Left ventricle myocardium inferior (tissue), 1 donor: ENCODE results near the gene PRMT3. TPM values are rescaled to one million over a fixed set of nuclear protein-coding genes. Genes with fewer than 3 reads are reported as not detected.

Experiments
- DNase-seq: peaks from one replicate; pipeline ENCODE4 v3.0.0-alpha.2; 2020
- H3K27ac ChIP-seq: fragments of 200-600 bp; replicated peaks from 2 replicates; pipeline ENCODE4 v1.8.0; 2021
- H3K27me3 ChIP-seq: fragments of 200-600 bp; 2 replicates; pipeline ENCODE4 v1.8.0; 2021; ENCODE audit warnings: low read depth
- H3K36me3 ChIP-seq: fragments of 200-600 bp; 2 replicates; pipeline ENCODE4 v1.8.0; 2021
- H3K4me1 ChIP-seq: fragments of 200-600 bp; 2 replicates; pipeline ENCODE4 v1.8.0; 2021
- H3K4me3 ChIP-seq: fragments of 200-600 bp; 2 replicates; pipeline ENCODE4 v1.8.0; 2021; ENCODE audit warnings: mild to moderate bottlenecking, moderate library complexity
- H3K9me3 ChIP-seq: fragments of 200-600 bp; replicated peaks from 2 replicates; pipeline ENCODE4 v1.8.0; 2021
- intact Hi-C: fragments of 100-400 bp; cut with micrococcal nuclease; formaldehyde crosslinking; loops from one replicate; pipeline ENCODE4 v1.11.0; 2022
- total RNA-seq: library from RNA; stranded (reverse); fragmentation: NEBNext Ultra II Directional; extraction: Animal tissue kit (Norgen Biotek cat#: 25700); gene quantifications from one replicate; pipeline ENCODE4 v1.2.1, GENCODE V29; 2021
- TF ChIP-seq, protein P1 (sequence below): fragments of 200-600 bp; IDR thresholded peaks from 2 replicates; pipeline ENCODE4 v1.8.0; 2021; ENCODE audit warnings: antibody characterized with exemption, mild to moderate bottlenecking, borderline replicate concordance
- donor health status: DM: no; HTN: yes; CAD: no; lungs with severe emphysema.

The PRMT3 gene
- total RNA-seq, 1 donor from 2014 or later: 11.4 TPM

DNA sequence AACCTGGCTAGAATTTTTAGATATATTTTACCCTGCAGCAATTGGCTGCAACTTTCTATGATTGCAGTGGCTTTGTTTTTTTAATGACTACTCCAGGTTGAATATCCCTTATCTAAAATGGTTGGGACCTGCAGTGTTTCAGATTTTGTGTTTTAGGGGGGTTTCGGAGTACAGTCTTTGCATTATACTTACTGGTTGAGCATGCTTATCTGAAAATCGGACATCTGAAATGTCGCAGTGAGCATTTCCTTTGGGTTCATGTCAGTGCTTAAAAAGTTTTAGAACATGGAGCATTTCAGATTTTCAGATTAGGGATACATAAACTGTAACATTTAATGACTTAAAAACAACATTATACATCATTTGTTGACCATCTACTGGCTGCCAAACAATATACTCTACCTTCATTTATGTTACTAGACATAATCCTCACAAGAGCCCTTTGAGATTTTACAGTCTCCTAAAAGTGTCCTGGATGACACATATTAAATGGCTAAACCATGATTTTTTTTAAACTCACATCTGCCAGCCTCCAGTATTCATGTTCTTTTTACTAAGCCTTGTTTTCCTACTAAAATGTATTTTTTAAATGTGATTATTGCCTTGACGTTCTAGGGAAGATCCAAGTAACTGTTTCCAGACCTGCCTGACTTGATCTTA is 66.3 kb downstream of the PRMT3 start:
- Histone ChIP-seq H3K4me1 (no peaks in the 10 kb centered on the region), H3K36me3 (peaks cover 11% of the 10 kb centered on the region), H3K27ac (no peak overlapping the region), H3K27me3 (no peaks in the 10 kb centered on the region), H3K9me3 (no peaks in the 10 kb centered on the region), H3K4me3 (no peak overlapping the region)
- no peak for DNase-seq
- TF ChIP-seq, protein P1, sequence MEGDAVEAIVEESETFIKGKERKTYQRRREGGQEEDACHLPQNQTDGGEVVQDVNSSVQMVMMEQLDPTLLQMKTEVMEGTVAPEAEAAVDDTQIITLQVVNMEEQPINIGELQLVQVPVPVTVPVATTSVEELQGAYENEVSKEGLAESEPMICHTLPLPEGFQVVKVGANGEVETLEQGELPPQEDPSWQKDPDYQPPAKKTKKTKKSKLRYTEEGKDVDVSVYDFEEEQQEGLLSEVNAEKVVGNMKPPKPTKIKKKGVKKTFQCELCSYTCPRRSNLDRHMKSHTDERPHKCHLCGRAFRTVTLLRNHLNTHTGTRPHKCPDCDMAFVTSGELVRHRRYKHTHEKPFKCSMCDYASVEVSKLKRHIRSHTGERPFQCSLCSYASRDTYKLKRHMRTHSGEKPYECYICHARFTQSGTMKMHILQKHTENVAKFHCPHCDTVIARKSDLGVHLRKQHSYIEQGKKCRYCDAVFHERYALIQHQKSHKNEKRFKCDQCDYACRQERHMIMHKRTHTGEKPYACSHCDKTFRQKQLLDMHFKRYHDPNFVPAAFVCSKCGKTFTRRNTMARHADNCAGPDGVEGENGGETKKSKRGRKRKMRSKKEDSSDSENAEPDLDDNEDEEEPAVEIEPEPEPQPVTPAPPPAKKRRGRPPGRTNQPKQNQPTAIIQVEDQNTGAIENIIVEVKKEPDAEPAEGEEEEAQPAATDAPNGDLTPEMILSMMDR: no peak
- intact Hi-C loops: no loop called here

DNA sequence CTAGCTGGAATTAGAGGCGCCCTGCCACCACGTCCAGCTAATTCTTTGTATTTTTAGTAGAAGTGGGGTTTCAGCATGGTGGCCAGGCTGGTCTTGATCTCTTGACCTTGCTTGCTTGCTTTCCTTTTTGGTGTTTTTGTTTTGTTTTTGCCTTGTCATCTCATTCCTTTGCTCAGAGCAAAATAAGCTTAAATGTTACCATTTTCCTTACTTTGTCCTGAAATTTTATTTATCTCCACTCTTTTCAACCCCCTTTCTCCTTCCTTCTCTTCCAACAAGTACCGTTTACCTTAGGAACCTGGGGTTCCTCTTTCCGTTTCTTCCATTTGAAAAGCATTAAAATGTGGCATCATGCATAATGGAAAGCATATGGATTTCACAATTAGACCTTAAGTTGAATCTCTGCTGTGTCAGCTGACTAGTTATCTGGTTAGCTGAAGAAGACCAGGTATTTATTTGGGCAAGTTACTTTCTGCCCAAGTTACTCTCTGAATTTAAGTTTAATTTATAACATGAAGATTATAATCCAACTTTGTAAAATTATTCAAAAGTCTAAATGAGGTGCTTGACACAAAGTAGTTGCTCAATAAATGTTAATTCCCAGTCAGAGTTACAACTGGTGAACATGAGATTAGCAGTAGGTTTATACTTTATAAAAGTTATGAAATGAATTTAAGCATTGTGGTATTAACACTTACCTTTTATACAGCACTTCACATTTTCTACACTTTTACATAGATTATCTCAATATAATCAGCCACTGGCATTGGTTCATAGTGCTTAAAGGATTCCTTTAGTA is 69.7 kb downstream of the PRMT3 start:
- Histone ChIP-seq H3K9me3 (no peaks in the 10 kb centered on the region), H3K27ac (no peak overlapping the region), H3K4me1 (peaks cover 5% of the 10 kb centered on the region), H3K4me3 (no peak overlapping the region), H3K27me3 (no peaks in the 10 kb centered on the region), H3K36me3 (peaks cover 8% of the 10 kb centered on the region)
- TF ChIP-seq, protein P1: no peak
- intact Hi-C loops: no loop called here
- no peak for DNase-seq

DNA sequence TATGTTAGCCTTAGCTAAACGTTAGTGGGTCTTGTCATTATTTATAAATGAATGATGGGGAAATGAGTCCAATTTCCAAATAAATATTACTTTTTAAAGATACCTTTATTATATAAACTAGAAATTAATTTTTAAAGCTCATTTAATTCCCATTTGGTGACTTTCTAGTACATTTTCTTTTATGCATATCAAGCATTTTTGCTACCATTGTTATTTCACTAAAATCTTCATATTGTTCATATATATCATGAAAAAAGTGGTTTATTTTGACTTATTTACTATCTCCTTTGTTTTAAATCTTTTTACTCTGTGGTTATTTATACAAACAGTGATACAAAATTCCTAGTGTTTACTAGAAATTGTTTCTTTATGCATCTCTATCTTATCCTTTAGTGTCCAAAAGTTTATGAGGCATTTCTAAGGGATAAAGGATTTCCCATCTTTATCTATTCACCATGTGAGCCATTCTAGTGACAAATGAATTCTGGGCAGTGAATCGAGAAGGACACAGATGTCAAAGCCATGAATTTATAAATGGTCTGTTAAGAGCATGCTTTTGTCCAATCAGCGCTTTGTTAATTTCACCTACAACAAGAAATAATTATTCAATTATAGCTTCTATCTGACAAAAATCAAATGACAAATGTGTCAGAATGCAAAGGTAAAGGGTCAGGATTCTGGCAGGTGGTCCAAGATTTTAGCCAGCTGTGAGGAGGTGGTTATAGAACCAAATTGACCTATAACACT is 70.6 kb downstream of the PRMT3 start:
- TF ChIP-seq, protein P1: no peak
- intact Hi-C loops: no loop called here
- no peak for DNase-seq
- Histone ChIP-seq H3K27me3 (no peaks in the 10 kb centered on the region), H3K27ac (no peak overlapping the region), H3K4me1 (peaks cover 5% of the 10 kb centered on the region), H3K9me3 (no peaks in the 10 kb centered on the region), H3K36me3 (peaks cover 5% of the 10 kb centered on the region), H3K4me3 (no peak overlapping the region)

DNA sequence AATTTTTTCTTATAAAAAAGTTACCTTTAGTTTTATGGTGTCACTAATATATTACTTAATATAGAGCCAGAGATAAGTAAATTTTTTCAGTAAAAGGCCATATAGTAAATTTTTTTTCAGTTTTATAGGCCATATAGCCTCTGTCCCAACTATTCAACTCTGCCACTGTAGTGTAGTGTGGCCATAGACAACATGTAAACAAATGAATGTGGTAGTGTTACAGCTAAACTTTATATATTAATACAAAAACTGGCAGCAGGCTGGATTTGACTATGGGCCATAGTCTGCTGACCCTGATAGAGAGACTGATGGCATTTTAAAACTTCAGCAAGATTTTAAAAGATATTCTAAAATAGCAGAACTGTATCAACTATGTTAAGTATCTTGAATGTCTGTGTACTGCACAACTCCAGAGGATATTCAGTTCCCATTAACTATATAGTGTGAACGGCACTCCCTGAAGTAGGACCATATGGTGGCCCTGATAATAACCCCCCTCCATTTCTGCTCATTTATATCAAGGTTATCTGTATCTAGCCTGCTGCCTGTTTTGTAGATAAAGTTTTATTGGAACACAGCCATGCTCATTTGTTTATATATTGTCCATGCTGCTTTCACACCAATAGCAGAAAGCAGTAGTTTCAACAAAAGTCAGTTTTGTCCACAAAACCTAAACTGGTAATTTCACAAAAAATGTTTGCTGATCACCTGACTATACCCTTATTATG is 71.6 kb downstream of the PRMT3 start:
- intact Hi-C loops: no loop called here
- H3K27ac ChIP-seq: no peak overlapping the region
- TF ChIP-seq, protein P1: no peak
- H3K4me1 ChIP-seq: peaks cover 5% of the 10 kb centered on the region
- peaks cover 7% of the 10 kb centered on the region for H3K36me3 ChIP-seq
- H3K9me3 ChIP-seq: no peaks in the 10 kb centered on the region
- no peak for DNase-seq
- no peak overlapping the region for H3K4me3 ChIP-seq
- no peaks in the 10 kb centered on the region for H3K27me3 ChIP-seq

DNA sequence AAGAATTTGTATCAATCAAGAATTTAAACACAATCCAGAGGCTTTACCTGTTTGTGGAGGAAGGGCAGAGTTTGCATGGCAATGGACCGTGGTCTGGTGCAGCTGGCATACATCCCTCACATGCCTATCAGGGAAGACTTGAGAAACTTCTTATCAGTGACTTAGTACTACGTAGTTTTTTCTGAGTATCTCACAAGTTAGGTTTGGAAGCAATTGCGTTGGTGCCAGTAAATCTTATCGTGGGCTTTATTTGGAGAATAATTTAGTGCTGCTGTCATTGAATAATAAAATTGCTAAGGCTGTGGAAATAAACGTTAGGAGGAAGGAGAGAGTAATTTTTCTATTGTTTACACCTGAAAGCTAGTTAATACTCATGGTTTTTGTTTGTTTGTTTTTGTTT is 72.3 kb downstream of the PRMT3 start:
- intact Hi-C loops: no loop called here
- peaks cover 5% of the 10 kb centered on the region for H3K4me1 ChIP-seq
- H3K27me3 ChIP-seq: no peaks in the 10 kb centered on the region
- no peaks in the 10 kb centered on the region for H3K9me3 ChIP-seq
- TF ChIP-seq, protein P1: no peak
- peaks cover 12% of the 10 kb centered on the region for H3K36me3 ChIP-seq
- H3K4me3 ChIP-seq: no peak overlapping the region
- no peak overlapping the region for H3K27ac ChIP-seq
- no peak for DNase-seq
